ENCODE data around the gene KLHL33. TPM values are rescaled to one million over a fixed set of nuclear protein-coding genes. Genes with fewer than 3 reads are reported as not detected.

Gene KLHL33
- total and polyA plus RNA-seq, 10 of the 15 experiments (the other 5 are each of a cell fraction or from before 2014, with no cell fraction given): 0.01 to 0.16 (median 0.04) TPM; not detected in 5

- Histone ChIP-seq H3K79me2 (ENCODE audit: control insufficient read depth, insufficient read depth, low read length) (peaks cover 53% of the 10 kb centered on the region), H3K4me1 (ENCODE audit: control insufficient read depth, insufficient read depth, low read length) (peaks cover 6% of the 10 kb centered on the region), H3K9ac (ENCODE audit: control insufficient read depth, insufficient read depth, low read length) (no peak overlapping the region), H3K27ac (ENCODE audit: control insufficient read depth, insufficient read depth) (no peak overlapping the region), H3K36me3 (ENCODE audit: control insufficient read depth in 2 of 2, insufficient read depth in 2 of 2, low read length in 1 of 2) (peaks cover 11 to 27% of the 10 kb centered on the region in 2 experiments), H3K4me2 (ENCODE audit: control insufficient read depth, insufficient read depth) (no peak overlapping the region), H4K20me1 (ENCODE audit: control insufficient read depth, insufficient read depth) (no peaks in the 10 kb centered on the region), H2AFZ (ENCODE audit: control insufficient read depth, low read depth, low read length) (no peak overlapping the region), H3K27me3 (replicated peaks in 1 of 2; ENCODE audit: control insufficient read depth in 2 of 2, insufficient read depth in 2 of 2, low read length in 1 of 2) (no peaks in the 10 kb centered on the region), H3K4me3 (no peak overlapping the region), H3K9me3 (replicated peaks; ENCODE audit: control insufficient read depth, insufficient read depth, low read length) (no peaks in the 10 kb centered on the region)
- BruUV-seq (replicated peaks): no TSS peak
- ATAC-seq (no peak), FAIRE-seq (no peak), DNase-seq (ENCODE audit: low read depth, low spot score) (no peak)
- 70% methylated on average over 8 of the region's 8 CpGs for WGBS (ENCODE audit: insufficient coverage, insufficient replicate concordance, low lambda C conversion rate, missing lambda C conversion rate)
- TF ChIP-seq SREBF2 (IDR thresholded peaks at IDR 0.05; ENCODE audit: low read length) (no peak), POLR2AphosphoS5 (IDR thresholded peaks at IDR 0.05; ENCODE audit: low read length) (peak; percentile 54), GABPA (IDR thresholded peaks at IDR 0.05; ENCODE audit: low read depth) (no peak), ZNF274 (IDR thresholded peaks at IDR 0.05; ENCODE audit: insufficient read depth, insufficient read length) (no peak), RBBP5 (conservative IDR thresholded peaks at IDR 0.05) (no peak), CREB1 (IDR thresholded peaks at IDR 0.05; ENCODE audit: low read depth) (no peak), RAD21 (IDR thresholded peaks at IDR 0.05; ENCODE audit: insufficient read depth, low read depth, low read length) (no peak), MTA3 (IDR thresholded peaks at IDR 0.05; ENCODE audit: borderline replicate concordance, low read length) (peak; percentile 58; the same call in 1 of the 2 replicates), HSF1 (IDR thresholded peaks at IDR 0.05; ENCODE audit: low read depth, low read length) (no peak), NRF1 (conservative IDR thresholded peaks at IDR 0.05; ENCODE audit: low read depth, low read length) (no peak), POLR2A (IDR thresholded peaks at IDR 0.05; ENCODE audit: low read depth, low read length) (0 out of 2 replicates have a peak, but pooled peaks have one; percentile 48), SMAD1 (IDR thresholded peaks at IDR 0.05; ENCODE audit: low read depth, partially characterized antibody) (no peak), CUX1 (IDR thresholded peaks at IDR 0.05; ENCODE audit: insufficient replicate concordance, low read depth, low read length) (no peak), SUPT20H (IDR thresholded peaks at IDR 0.05; ENCODE audit: borderline replicate concordance, control insufficient read depth, low read depth, low read length) (no peak)
- ChIA-PET RAD21 (ENCODE audit: unreplicated experiment) (no interaction called here), POLR2A (interaction anchor here (1.0 to 1.2 kb wide), 2 partner anchors 12 to 116 kb away, joined by 3 read pairs; no protein-coding TSS in a partner anchor), CTCF (interaction anchor here (0.5 to 5.4 kb wide), 2 partner anchors 25 to 43 kb away, joined by 3 to 39 read pairs; partner anchors contain the start of gene TEP1), SMC1A (ENCODE audit: uncharacterized antibody, unreplicated experiment) (no interaction called here)
- intact Hi-C loops (cut with micrococcal nuclease; ENCODE audit: unreplicated experiment): no loop called here
- in situ Hi-C loops (cut with MboI): no loop called here
Measured at GRCh38 chr14:20458031-20458789, 22.2 kb upstream of the KLHL33 start.

Measured in GM12878 (cell line).